Brain microvascular endothelial cell (primary cell): ENCODE data around the gene PRR16.

ENCODE experiments used
- DNase-seq: peaks from one replicate; pipeline ENCODE4 v3.0.0-alpha.2; 2020
- H3K27ac ChIP-seq: fragments of 250-450 bp; sonication (Bioruptor Pico); 2 replicates; pipeline ENCODE4 v1.5.1; 2020; ENCODE audit warnings: mild to moderate bottlenecking, moderate library complexity
- H3K27me3 ChIP-seq: fragments of 250-450 bp; sonication (Bioruptor Pico); replicated peaks from 2 replicates; pipeline ENCODE4 v1.5.1; 2020; ENCODE audit warnings: mild to moderate bottlenecking
- H3K36me3 ChIP-seq: fragments of 250-450 bp; sonication (Bioruptor Pico); replicated peaks from 2 replicates; pipeline ENCODE4 v1.5.1; 2020; ENCODE audit warnings: mild to moderate bottlenecking
- H3K4me3 ChIP-seq: 2 replicates; pipeline ENCODE4 v1.5.1; 2011; ENCODE audit warnings: low read depth, mild to moderate bottlenecking, control low read depth, low read length, moderate library complexity
- CTCF ChIP-seq: IDR thresholded peaks from 2 replicates; pipeline ENCODE4 v1.5.1; 2011; ENCODE audit warnings: low read depth, mild to moderate bottlenecking, moderate library complexity, low read length, control low read depth, inconsistent platforms; ENCODE audit errors: missing control alignments
- in situ Hi-C: cut with HindIII; loops from 2 replicates; pipeline ENCODE4 v1.10.0; 2017; ENCODE audit warnings: low sequenced_read_pairs, low pct_ligation_motif_present

PRR16 gene

DNA sequence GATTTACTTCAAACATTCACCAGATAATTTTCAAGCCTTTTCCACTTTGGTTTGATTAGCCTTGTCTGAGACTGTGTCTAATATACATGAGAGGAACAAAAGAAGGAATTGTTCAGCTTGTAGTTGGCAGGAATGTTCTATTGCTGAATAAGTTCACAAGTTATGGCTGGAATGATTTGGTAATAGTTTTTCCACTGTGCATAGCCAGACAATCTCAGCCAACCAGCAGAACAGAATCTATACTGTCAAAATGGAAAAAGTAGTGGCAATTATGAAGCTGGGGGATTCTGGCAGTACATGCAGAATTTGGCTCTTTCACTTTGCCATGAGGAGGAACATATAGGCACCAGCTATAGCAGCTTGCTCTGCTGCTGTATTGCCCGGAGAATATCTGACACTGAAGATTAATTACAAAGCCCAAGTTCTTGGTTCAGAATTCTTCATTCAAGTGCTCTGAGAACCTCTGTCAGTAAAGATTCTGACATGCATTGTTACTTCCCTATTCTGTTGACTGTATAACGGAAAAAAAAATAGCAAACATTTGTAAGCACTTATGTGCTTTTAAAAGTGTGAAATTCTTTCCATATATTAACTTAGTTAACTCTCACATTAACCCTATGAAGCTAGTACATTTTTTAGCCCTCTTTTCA lies 150.6 kb downstream of the PRR16 start:
- DNase-seq, result peak; percentile 60
- Histone ChIP-seq H3K36me3 (no peaks in the 10 kb centered on the region), H3K27me3 (no peaks in the 10 kb centered on the region), H3K4me3 (no peak overlapping the region), H3K27ac (peak overlapping the region; percentile 56)
- in situ Hi-C loops, result no loop called here
- no peak for TF ChIP-seq CTCF

- DNase-seq, result peak; percentile 70
- H3K36me3 ChIP-seq, result no peaks in the 10 kb centered on the region
- H3K4me3 ChIP-seq, result no peak overlapping the region
- peak overlapping the region; percentile 84 for H3K27ac ChIP-seq
- TF ChIP-seq CTCF, result no peak
- no peaks in the 10 kb centered on the region for H3K27me3 ChIP-seq
- in situ Hi-C loops, result no loop called here
Observed at GRCh38 chr5:120615967-120616645, 152.0 kb downstream of the PRR16 start.

GRCh38 chr5:120621339-120621738 lies 157.2 kb downstream of the PRR16 start:
- no peak overlapping the region for H3K4me3 ChIP-seq
- TF ChIP-seq CTCF, result no peak
- in situ Hi-C loops, result no loop called here

DNA sequence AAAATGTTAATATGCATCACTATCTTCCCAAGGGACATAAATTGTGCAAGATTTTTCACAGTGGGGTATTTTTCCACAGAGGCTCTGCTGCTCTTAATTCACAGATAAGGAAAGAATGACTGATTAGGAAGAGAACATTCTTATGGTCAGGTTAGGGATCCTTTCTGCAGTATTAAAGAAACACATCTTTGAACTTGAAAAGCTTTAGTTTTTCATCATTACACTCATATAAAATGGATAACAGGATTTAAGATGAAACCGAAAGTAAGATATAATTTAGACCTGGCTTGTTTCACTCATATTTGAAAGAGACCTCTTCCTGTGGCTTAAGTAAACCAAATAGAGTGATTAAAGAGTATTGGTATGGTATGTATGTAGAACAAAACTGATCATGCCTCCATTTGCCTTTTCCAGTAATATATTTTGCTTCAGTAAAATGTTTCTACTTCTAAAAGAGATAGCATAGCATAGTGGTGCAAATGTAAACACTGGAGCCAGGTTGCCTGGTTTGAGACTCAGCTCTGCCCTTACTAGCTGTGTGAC lies 160.0 kb downstream of the PRR16 start:
- Histone ChIP-seq H3K27ac (peak overlapping the region; percentile 60), H3K4me3 (peak overlapping the region; percentile 6), H3K27me3 (no peaks in the 10 kb centered on the region), H3K36me3 (no peaks in the 10 kb centered on the region)
- in situ Hi-C loops, result no loop called here
- TF ChIP-seq CTCF, result no peak
- DNase-seq, result no peak

More at GRCh38 chr5:120621339-120621738, 157.2 kb downstream of the PRR16 start:
- Histone ChIP-seq H3K36me3 (no peaks in the 10 kb centered on the region), H3K27ac (no peak overlapping the region), H3K27me3 (no peaks in the 10 kb centered on the region)
- no peak for DNase-seq

DNA sequence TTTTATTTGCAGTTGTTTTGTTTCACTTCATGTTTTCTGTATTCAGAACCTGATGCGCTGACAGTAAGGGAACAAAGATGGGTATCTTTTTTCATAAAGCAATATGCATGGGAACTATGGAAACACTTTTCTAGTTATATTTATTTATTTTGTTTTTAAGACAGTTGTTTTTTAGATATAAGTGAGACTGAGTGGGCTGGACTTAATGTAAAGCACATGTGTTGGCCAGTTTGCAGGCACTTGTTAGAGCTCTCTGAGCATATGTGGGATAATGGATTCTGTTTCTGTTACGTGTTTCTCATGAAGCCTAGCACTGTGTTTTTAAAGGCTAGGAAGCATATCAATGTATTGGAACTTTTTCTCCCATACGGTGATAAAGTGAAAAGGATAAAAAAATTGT lies 164.1 kb downstream of the PRR16 start:
- in situ Hi-C loops, result no loop called here
- Histone ChIP-seq H3K36me3 (no peaks in the 10 kb centered on the region), H3K27ac (no peak overlapping the region), H3K4me3 (no peak overlapping the region), H3K27me3 (no peaks in the 10 kb centered on the region)
- TF ChIP-seq CTCF, result no peak
- DNase-seq, result no peak
